Mucosa of stomach (tissue), 1 donor: ENCODE measurements around the gene PXDN.

ENCODE experiments used
- H3K27me3 ChIP-seq: one replicate; pipeline ENCODE4 v1.7.0; 2013; ENCODE audit warnings: mild to moderate bottlenecking, low read length; ENCODE audit not compliant: control insufficient read depth, insufficient read depth
- H3K36me3 ChIP-seq: one replicate; pipeline ENCODE4 v1.7.0; 2013; ENCODE audit warnings: low read length; ENCODE audit not compliant: control insufficient read depth, insufficient read depth
- H3K4me1 ChIP-seq: one replicate; pipeline ENCODE4 v1.7.0; 2013; ENCODE audit warnings: mild to moderate bottlenecking, low read length; ENCODE audit not compliant: control insufficient read depth, insufficient read depth
- H3K4me3 ChIP-seq: one replicate; pipeline ENCODE4 v1.7.0; 2013; ENCODE audit warnings: low read length
- H3K9ac ChIP-seq: one replicate; pipeline ENCODE4 v1.7.0; 2013; ENCODE audit warnings: mild to moderate bottlenecking, low read length, moderate library complexity
- H3K9me3 ChIP-seq: one replicate; pipeline ENCODE4 v1.7.0; 2013; ENCODE audit warnings: mild to moderate bottlenecking, low read length, moderate library complexity; ENCODE audit not compliant: control insufficient read depth
- donor health status: Pancreatic carcinoma.

PXDN gene

DNA sequence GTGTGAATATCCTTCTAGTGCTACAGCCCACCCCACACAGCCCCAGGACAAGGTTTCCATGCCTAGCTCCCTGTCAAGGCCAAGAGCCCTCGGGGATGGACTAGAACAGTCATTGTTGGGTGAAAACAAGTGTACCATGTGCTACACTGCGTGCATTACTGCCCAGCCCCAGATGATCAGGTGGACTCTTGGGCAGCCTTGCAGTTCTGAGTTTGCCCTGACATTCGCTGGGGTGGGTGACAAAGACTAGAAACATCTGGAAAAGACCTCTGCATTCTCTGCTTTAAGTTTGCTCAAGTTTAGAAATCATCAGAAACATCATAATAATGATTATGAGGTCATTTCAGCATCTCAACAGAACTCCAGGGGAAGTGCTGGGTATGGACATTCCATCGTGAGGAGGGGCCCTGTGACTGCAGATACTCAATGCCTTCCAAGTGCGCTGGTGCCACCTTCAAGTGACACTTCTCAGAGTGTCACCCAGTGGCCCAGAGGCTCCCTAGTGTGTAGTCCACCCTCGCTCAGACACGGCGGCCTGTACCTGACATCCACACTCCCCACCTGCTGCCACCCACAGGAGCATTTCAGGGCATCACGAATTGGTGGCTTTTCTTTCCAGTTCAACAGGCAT is 5.3 kb upstream of the PXDN start:
- Histone ChIP-seq H3K36me3 (no peaks in the 10 kb centered on the region), H3K9ac (no peak overlapping the region), H3K4me1 (no peaks in the 10 kb centered on the region), H3K9me3 (no peaks in the 10 kb centered on the region), H3K4me3 (no peak overlapping the region), H3K27me3 (peaks cover 4% of the 10 kb centered on the region)

DNA sequence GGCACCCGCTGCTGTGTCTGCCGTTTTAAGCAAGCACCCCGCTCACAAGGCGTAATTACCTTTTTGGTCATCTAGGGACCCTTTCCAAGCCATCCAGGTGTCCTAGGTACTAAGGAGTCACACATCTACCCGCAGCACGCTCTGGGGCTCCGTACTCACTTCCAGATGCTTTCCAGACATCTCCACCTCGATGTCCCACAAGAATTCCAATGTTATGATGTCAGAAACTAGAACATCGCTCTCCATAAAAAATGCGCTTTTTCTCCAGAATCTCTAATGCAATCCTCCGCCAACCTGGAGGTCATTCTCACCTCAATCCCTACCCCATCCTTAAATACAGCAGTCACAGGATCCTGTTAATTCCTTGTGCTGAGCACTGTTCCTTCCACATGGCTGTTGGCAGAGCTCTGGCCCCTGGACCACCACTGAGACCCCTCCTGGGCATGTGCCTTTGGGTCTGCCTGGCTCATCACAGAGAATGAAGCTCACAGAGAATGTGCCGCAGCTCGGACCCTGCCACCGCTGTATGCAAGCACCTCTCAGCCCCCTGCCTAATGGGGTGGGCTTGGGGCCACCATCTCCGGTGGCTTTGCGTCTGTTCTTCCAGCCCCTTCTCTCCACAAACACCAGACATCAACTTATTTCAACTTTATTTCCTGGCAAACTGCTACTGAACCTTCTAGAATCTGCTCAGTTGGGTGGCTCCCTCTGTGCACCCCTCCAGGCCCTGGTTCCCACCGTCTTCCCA is 4.6 kb upstream of the PXDN start:
- peaks cover 5% of the 10 kb centered on the region for H3K27me3 ChIP-seq
- H3K4me3 ChIP-seq, result no peak overlapping the region
- no peaks in the 10 kb centered on the region for H3K9me3 ChIP-seq
- H3K4me1 ChIP-seq, result no peaks in the 10 kb centered on the region
- H3K36me3 ChIP-seq, result no peaks in the 10 kb centered on the region
- no peak overlapping the region for H3K9ac ChIP-seq

DNA sequence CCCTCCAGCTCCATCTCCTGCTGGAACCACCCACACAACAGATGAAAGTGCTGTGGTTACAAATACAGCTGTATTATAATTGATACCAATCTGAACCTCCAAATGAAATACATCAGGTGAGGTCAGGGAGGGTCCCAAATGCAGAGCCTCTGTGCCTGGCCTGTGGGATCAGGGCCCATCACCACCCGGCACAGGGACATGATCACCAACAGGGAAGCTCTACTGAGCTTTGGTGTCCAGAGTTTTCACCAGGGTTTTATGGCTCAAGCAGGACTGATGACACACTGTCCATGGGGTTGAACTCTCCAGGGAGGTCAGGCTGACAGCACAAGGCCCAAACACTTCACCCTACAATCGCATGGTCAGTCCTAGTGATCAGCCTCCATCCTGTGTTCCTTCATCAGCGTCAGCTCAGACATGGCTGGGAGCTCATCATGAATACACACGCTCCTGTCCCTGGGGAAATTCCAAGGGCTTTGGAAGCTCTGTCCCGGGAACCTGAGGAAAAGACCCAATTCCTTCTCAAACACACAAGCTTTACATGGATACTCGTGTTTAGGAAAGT is 3.9 kb upstream of the PXDN start:
- H3K27me3 ChIP-seq, result peaks cover 5% of the 10 kb centered on the region
- H3K9me3 ChIP-seq, result no peaks in the 10 kb centered on the region
- no peak overlapping the region for H3K4me3 ChIP-seq
- no peaks in the 10 kb centered on the region for H3K4me1 ChIP-seq
- H3K36me3 ChIP-seq, result no peaks in the 10 kb centered on the region
- H3K9ac ChIP-seq, result no peak overlapping the region

GRCh38 chr2:1747065-1747941 is 3.0 kb upstream of the PXDN start:
- H3K27me3 ChIP-seq, result peaks cover 14% of the 10 kb centered on the region
- no peak overlapping the region for H3K9ac ChIP-seq
- H3K4me1 ChIP-seq, result no peaks in the 10 kb centered on the region
- no peaks in the 10 kb centered on the region for H3K36me3 ChIP-seq
- no peak overlapping the region for H3K4me3 ChIP-seq
- no peaks in the 10 kb centered on the region for H3K9me3 ChIP-seq

DNA sequence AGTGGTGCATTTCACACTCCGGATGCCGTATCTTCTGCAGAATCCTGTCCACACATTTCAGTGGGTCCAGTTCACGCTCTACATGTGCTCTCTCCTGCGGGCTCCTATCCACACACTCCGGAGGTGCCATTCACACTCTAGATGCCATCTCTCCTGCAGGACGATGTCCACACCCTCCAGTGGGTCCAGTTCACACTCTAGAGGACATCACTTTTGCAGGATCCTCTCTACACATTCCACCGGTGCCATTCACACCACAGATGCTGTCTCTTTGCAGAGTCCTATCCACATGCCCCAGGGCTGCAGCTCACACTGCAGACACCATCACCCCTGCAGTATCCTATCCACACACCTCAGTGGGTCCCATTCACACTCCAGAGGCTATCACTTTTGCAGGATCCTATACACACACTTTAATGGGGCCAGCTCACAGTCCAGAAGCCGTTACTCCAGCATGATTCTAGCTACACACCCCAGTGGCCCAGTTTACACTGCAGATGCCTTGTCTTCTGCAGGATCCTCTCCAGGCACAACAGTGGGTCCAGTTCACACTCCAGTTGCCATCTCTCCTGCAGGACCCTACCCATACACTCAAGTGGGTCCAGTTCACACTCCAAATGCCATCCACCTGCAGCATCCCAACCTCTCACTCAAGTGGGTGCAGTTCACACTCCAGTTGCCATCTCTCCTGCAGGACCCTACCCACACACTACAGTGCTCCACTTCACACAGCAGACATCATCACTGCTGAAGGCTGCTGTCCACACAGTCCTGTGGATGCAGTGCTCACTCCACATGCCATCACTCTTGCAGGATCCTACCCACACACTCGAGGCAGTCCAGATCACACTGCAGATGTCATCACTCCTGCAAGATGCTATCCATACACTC is 2.1 kb upstream of the PXDN start:
- Histone ChIP-seq H3K9ac (no peak overlapping the region), H3K4me1 (no peaks in the 10 kb centered on the region), H3K27me3 (peaks cover 14% of the 10 kb centered on the region), H3K36me3 (no peaks in the 10 kb centered on the region), H3K4me3 (no peak overlapping the region), H3K9me3 (no peaks in the 10 kb centered on the region)

DNA sequence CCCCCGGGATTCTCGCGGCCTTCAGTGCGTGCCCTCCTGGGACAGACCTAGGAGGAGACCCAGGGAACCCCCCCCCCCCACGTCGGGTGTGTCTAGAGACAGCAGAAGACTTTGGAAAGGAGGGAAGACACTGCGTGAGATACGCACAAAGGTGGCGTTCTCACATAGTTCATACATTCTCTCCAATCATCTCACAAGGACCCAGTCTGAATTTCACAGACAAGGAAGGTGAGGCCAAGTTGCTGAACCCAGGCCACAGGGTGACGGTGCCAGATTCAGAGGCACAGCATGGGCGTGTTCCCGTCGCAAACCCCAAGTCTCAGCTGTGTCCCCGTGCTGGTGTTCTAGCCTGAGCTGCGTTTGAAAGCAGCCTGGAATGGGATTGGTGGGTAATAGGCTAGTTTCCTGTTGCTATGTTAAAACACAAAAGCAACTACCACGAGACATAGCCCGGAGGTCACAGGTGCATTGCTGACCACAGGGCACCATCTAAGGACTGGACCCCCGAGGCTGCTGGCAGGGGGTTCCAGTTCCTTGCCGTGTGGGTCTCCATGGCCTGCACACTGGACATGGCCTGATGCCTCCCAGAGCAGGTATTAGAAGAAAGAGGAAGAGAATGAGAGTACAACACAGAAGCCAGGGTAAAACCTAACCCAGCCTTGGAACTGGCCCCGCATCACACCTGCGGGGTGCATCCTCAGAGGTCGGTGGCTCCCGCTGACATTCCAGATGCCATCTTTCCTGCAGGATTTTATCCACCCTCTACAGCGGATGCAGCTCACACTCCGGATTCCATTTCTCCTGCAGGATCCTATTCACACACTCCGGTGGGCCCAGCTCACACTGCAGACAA is 1.1 kb upstream of the PXDN start:
- Histone ChIP-seq H3K4me3 (no peak overlapping the region), H3K4me1 (no peaks in the 10 kb centered on the region), H3K9ac (no peak overlapping the region), H3K9me3 (no peaks in the 10 kb centered on the region), H3K36me3 (no peaks in the 10 kb centered on the region), H3K27me3 (peaks cover 14% of the 10 kb centered on the region)

GRCh38 chr2:1744151-1744445 is 217 bp downstream of the PXDN start:
- Histone ChIP-seq H3K36me3 (no peaks in the 10 kb centered on the region), H3K9ac (no peak overlapping the region), H3K9me3 (no peaks in the 10 kb centered on the region), H3K4me3 (no peak overlapping the region), H3K27me3 (peaks cover 14% of the 10 kb centered on the region), H3K4me1 (peaks cover under 1% of the 10 kb centered on the region)

GRCh38 chr2:1743396-1744150 is 742 bp downstream of the PXDN start:
- Histone ChIP-seq H3K9ac (no peak overlapping the region), H3K4me1 (peaks cover 4% of the 10 kb centered on the region), H3K27me3 (peaks cover 14% of the 10 kb centered on the region)

GRCh38 chr2:1742681-1743395 is 1.5 kb downstream of the PXDN start:
- H3K9me3 ChIP-seq, result no peaks in the 10 kb centered on the region
- H3K4me1 ChIP-seq, result peaks cover 4% of the 10 kb centered on the region
- no peaks in the 10 kb centered on the region for H3K36me3 ChIP-seq
- H3K27me3 ChIP-seq, result peaks cover 14% of the 10 kb centered on the region
- no peak overlapping the region for H3K4me3 ChIP-seq
- no peak overlapping the region for H3K9ac ChIP-seq

More at GRCh38 chr2:1743396-1744150, 742 bp downstream of the PXDN start:
- no peaks in the 10 kb centered on the region for H3K36me3 ChIP-seq
- no peak overlapping the region for H3K4me3 ChIP-seq
- no peaks in the 10 kb centered on the region for H3K9me3 ChIP-seq

GRCh38 chr2:1742301-1742680 is 2.0 kb downstream of the PXDN start:
- Histone ChIP-seq H3K36me3 (no peaks in the 10 kb centered on the region), H3K4me3 (no peak overlapping the region), H3K9ac (no peak overlapping the region), H3K9me3 (no peaks in the 10 kb centered on the region), H3K27me3 (peaks cover 14% of the 10 kb centered on the region), H3K4me1 (peaks cover 4% of the 10 kb centered on the region)
